ENCODE results near the gene ARV1. TPM values are rescaled to one million over a fixed set of nuclear protein-coding genes. Genes with fewer than 3 reads are reported as not detected.
"Not testable (repeated sequence)": the region's sequence is repeated elsewhere in the genome, so short reads cannot be mapped to it uniquely, and the experiment has no call there.

Gene ARV1
- total and polyA plus RNA-seq, 5 experiments from 2014 or later: 10.6 to 35.2 (median 30.1) TPM

DNA sequence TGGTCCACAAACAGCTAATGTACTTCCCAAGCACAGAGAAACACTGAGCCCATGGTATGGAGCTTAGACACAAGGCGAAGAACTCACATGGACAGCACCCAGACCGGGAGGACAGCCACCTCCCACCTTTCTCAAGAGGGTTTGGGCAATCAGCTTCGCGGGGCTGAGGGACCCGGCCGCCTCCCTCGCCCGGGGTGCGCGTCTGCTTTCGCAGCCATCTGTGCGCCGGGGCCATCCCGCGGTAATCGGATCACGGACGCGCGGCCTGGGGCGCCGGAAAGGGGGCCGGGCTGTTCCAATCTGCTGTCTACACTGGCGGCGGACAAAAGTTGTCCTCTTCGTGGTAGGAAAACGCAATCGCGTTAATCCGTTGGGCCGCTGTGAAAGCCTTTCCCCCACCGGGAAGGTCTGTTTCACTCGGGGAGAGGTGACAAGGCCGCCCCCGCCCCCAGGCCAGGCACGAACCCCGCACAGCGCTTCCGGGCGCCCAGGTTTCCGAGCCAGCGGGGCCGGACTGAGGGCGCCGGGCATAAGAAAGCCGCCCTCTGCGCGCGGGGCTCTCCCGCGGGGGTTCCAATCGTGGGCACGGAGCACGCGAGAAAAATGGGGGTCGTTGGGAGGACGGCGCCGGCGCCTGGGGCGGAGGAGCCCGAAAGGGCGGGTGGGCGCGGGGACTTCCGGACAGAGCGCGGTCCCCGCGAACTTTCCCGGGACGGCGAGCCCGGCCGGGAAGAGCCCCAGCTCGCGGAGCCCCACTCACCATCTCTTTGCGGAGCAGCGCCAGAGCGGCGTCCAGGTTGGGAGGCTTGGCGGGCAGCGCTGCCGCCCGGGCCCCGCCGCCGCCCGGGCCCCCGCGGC lies 60.5 kb downstream of the ARV1 start:
- Mint-ChIP-seq H3K27me3 (peaks cover 0 to 2% (median 0%) of the 10 kb centered on the region in 5 donors), H3K27ac (peak overlapping the region in 8 of 10 donors; percentile 21 to 77 (median 47)), H3K36me3 (no peaks in the 10 kb centered on the region), H3K4me1 (peaks cover 17 to 37% (median 32%) of the 10 kb centered on the region in 4 donors), H3K4me3 (peak overlapping the region; percentile 71 to 88 (median 82)), H3K9me3 (no peaks in the 10 kb centered on the region)
- ATAC-seq (peak; percentile 16 to 33), DNase-seq (peak in 7 of 10 donors; percentile 3 to 38 (median 24))
- POLR2A ChIA-PET: interaction anchor here (0.9 to 4.9 kb wide), 2 partner anchors 61 to 172 kb away, joined by 3 to 25 read pairs; partner anchors contain the start of genes ARV1 and TTC13

DNA sequence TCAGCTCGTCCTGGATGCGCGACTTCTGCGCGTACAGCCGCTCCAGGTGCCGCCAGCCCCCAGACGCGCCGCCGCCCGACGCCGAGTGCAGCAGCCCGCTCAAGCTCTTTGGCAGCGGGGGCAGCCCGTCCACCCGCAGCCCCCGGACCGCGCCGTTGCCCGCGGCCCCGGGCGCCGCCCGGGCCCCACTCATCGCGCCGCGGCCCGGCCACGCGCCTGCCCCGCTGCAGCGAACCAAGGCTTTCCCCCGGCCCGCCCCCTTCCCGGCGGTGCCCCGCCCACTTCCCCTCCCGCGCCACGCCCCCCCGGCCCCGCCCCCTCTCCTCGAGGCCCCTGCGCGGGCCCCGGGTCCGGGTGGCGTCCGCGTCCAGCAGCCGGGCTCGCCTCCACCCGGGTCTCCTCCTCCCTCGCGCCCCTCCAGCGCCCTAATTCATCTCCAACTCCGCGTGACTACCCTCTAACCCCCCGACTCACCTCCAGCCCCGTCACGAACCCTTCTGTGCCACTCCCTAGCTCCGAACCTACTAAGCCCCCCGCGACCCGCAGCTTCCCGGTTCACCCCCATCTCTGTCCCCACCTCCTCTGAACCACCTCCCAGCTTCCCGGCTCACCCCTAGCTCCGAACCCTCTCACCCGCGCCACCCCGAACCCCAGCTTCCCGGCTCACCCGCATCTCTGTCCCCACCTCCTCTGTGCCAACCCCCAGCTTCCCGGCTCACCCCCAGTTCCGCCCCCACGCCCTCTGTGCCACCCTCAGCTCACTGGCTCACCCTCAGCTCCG lies 61.3 kb downstream of the ARV1 start, which contains the start of gene FAM89A:
TSS of gene FAM89A (minus strand) at position 236 of the 781 bp plus-strand sequence. CDS start at position 193, 43 bp downstream.
- peak within 1 kb of the TSS; percentile 75 to 89 (median 85) for H3K4me3 Mint-ChIP-seq
- peaks cover 19 to 36% (median 33%) of the 10 kb centered on the region in 4 donors for H3K4me1 Mint-ChIP-seq
- peaks cover 0 to 3% (median 0%) of the 10 kb centered on the region in 3 donors for H3K36me3 Mint-ChIP-seq
- peaks cover 0 to 2% (median 0%) of the 10 kb centered on the region in 5 donors for H3K27me3 Mint-ChIP-seq
- H3K27ac Mint-ChIP-seq: peak within 1 kb of the TSS; percentile 27 to 82 (median 73)
- DNase-seq: peak; percentile 48 to 84 (median 74)
- H3K9me3 Mint-ChIP-seq: peaks cover 0 to 7% (median under 1%) of the 10 kb centered on the region in 9 donors
- POLR2A ChIA-PET: interaction anchor here (0.9 to 4.9 kb wide), 2 partner anchors 62 to 171 kb away, joined by 3 to 25 read pairs; partner anchors contain the start of genes ARV1 and TTC13
- peak; percentile 71 to 72 for ATAC-seq

DNA sequence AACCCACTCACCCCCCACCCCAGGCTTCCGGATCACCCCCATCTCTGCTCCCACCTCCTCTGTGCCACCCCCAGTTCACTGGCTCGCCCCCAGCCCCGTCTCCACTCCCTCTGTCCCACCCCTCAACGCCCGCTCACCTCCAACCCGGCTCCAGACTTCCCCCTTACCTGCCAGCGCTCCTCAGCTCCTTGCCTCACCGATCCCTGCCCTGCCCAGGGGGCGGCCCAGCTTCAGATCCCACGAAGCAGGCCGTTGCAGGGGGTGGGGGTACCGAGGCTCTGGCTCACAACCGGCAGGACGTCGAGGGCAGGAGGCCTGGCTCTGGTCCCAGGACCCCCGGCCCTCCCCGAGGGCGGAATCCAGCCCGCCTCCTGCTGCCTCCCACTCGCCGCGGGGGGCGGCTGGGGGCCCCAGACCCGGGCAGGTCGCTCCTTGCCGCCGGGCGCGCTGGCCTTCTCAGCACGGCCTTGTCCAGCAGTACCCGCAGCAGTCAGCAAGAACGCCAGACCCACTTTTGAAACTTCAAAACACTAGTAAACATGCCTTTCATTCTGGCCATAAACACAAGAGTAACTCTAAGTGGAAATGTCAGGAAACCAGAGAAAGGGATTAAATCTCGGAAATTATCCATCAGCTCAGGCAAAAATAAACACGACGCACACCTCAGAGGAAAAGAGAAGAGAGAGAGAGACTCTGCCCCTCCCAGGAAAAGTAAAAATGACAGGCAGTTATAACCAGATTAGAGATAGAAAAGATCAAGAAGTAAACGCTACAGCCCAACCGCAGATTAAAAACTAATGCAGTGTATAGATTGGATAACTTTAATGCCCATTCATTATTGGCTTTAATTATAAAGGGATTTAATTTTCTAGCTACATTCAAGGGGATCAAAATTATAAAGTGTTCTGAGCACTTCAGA lies 62.2 kb downstream of the ARV1 start:
- peaks cover 0 to 10% (median 2%) of the 10 kb centered on the region in 9 donors for H3K9me3 Mint-ChIP-seq
- H3K4me3 Mint-ChIP-seq: peak overlapping the region; percentile 75 to 89 (median 85)
- POLR2A ChIA-PET: interaction anchor here (4.9 kb wide), 1 partner anchor 63 kb away, joined by 25 read pairs; the partner anchor contains the start of genes ARV1 and TTC13
- peaks cover 0 to 3% (median 0%) of the 10 kb centered on the region in 3 donors for H3K36me3 Mint-ChIP-seq
- ATAC-seq (peak in 1 of 2 donors; percentile 6), DNase-seq (peak in 1 of 10 donors; percentile 11)
- peaks cover 0 to 4% (median 0%) of the 10 kb centered on the region in 5 donors for H3K27me3 Mint-ChIP-seq
- H3K27ac Mint-ChIP-seq: peak overlapping the region; percentile 27 to 86 (median 72)
- peaks cover 20 to 36% (median 31%) of the 10 kb centered on the region in 4 donors for H3K4me1 Mint-ChIP-seq

DNA sequence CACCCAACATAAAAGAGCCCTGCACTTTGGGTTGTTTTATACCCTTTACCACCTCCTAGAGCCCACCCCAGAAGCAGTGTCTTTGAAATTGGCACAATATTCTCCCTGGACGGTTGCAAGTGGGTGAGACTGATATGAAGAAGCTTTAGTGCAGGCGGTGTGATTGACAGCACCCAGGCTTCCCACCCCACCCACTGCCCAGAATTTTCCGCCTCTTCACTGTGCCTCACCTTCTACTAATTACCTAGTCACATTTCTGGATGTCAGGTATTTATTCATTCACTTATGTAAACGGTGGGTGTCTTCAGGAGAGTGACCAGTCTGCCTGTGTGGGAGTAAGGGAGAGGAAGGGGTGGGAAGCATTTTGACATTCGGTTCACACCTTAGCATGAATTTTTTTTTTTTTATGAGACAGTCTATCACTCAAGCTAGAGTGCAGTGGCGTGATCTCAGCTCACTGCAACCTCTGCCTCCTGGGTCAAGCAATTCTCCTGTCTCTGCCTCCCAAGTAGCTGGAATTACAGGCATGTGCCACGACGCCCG lies 62.9 kb downstream of the ARV1 start:
- peak overlapping the region; percentile 57 to 88 (median 82) for H3K4me3 Mint-ChIP-seq
- DNase-seq: no peak
- H3K4me1 Mint-ChIP-seq: peaks cover 14 to 28% (median 24%) of the 10 kb centered on the region in 4 donors
- peaks cover 0 to 10% (median 2%) of the 10 kb centered on the region in 9 donors for H3K9me3 Mint-ChIP-seq
- H3K27me3 Mint-ChIP-seq: peaks cover 0 to 7% (median 3%) of the 10 kb centered on the region in 5 donors
- peak overlapping the region in 7 of 10 donors; percentile 32 to 86 (median 79) for H3K27ac Mint-ChIP-seq
- no peak for ATAC-seq
- POLR2A ChIA-PET: interaction anchor here (4.9 kb wide), 1 partner anchor 64 kb away, joined by 25 read pairs; the partner anchor contains the start of genes ARV1 and TTC13
- H3K36me3 Mint-ChIP-seq: peaks cover 0 to 3% (median 0%) of the 10 kb centered on the region in 3 donors

DNA sequence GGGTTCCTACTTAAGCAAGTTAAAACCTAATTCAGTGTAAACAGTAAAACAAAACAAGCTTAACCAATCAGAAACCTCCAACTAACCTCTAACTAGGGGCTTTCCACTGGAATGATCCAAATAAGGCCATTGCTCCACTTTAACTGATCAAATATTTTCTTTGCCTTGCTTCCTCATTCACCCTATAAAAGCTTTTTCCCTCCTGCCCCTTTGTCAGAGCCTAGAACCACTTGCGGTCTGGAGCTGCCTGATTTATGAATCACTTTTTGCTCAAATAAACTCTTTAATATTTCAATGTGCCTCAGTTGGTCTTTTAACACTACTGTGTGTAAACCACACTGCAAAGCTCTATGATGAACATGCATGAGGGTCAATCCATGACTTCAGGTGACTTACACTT lies 65.7 kb downstream of the ARV1 start:
- peaks cover 5 to 15% (median 9%) of the 10 kb centered on the region in 4 donors for H3K4me1 Mint-ChIP-seq
- H3K4me3 Mint-ChIP-seq: no peak overlapping the region
- POLR2A ChIA-PET: interaction anchor here (1.2 kb wide), 1 partner anchor 8 kb away, joined by 3 read pairs; no protein-coding TSS in a partner anchor
- peaks cover 9 to 20% (median 11%) of the 10 kb centered on the region in 5 donors for H3K27me3 Mint-ChIP-seq
- H3K27ac Mint-ChIP-seq: no peak overlapping the region
- H3K36me3 Mint-ChIP-seq: peaks cover 0 to 3% (median 0%) of the 10 kb centered on the region in 3 donors
- ATAC-seq (no peak), DNase-seq (no peak)
- H3K9me3 Mint-ChIP-seq: peaks cover 0 to 10% (median 2%) of the 10 kb centered on the region in 9 donors

DNA sequence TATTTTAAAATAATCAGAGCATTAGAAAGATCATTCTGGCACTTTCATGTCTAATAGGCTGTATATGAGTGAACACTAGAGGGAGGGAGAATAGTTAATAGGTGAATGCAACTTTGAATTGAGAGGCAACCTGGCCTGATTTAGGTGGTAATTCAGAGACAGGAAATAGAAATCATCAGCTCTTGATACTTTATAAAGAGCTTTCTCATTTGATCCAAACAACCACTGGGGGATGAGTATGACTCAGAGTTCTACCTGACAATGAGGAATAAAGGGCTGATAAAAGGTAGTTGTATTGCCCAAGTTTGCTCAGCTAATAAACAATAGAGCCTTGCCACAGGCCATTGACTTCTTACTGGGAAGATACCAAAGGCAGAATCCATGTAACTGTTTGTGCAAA lies 66.4 kb downstream of the ARV1 start:
- ATAC-seq (no peak), DNase-seq (no peak)
- peaks cover 0 to 10% (median 2%) of the 10 kb centered on the region in 9 donors for H3K9me3 Mint-ChIP-seq
- peaks cover 0 to 3% (median 0%) of the 10 kb centered on the region in 3 donors for H3K36me3 Mint-ChIP-seq
- H3K27me3 Mint-ChIP-seq: peaks cover 10 to 21% (median 11%) of the 10 kb centered on the region in 5 donors
- H3K27ac Mint-ChIP-seq: peak overlapping the region in 1 of 10 donors; percentile 50
- POLR2A ChIA-PET: interaction anchor here (1.2 kb wide), 1 partner anchor 9 kb away, joined by 3 read pairs; no protein-coding TSS in a partner anchor
- H3K4me1 Mint-ChIP-seq: peaks cover 5 to 15% (median 9%) of the 10 kb centered on the region in 4 donors
- H3K4me3 Mint-ChIP-seq: no peak overlapping the region

DNA sequence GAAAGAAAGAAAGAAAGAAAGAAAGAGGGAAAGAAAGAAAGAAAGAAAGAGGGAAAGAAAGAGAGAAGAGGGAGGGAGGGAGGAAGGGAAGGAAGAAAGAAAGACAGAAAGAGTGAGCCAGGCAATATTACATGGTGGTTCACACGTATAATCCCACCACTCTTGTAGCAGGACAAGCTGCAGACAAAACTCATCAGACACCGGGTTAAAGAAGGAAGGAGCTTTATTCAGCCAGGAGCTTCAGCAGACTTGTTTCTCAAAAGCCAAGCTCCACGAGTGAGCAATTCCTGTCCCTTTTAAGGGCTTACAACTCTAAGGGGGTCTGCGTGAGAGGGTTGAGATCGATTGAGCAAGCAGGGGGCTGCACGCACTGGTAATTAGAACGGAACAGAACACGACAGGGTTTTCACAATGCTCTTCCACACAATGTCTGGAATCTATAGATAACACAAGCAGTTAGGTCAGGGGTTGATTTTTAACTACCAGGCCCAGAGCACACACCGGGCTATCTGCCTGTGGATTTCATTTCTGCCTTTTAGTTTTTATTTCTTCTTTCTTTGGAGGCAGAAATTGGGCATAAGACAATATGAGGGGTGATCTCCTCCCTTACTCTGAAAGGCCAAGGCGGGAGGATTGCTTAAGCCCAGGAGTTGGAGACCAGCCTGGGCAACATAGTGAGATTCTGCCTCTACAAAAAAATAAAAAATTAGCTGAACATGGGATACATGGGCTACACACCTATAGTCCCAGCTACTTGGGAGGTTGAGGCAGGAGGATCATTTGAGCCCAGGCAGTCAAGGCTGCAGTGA lies 67.2 kb downstream of the ARV1 start:
- not testable (repeated sequence) for ATAC-seq, H3K4me3 Mint-ChIP-seq, H3K9me3 Mint-ChIP-seq, DNase-seq, H3K36me3 Mint-ChIP-seq
- Mint-ChIP-seq H3K27ac (peak overlapping the region in 1 of 10 donors; percentile 32), H3K27me3 (peaks cover 10 to 21% (median 11%) of the 10 kb centered on the region in 5 donors), H3K4me1 (peaks cover 4 to 14% (median 8%) of the 10 kb centered on the region in 4 donors)
- POLR2A ChIA-PET: interaction anchor here (0.7 to 1.2 kb wide), 2 partner anchors 10 to 378 kb away, joined by 3 read pairs; no protein-coding TSS in a partner anchor

DNA sequence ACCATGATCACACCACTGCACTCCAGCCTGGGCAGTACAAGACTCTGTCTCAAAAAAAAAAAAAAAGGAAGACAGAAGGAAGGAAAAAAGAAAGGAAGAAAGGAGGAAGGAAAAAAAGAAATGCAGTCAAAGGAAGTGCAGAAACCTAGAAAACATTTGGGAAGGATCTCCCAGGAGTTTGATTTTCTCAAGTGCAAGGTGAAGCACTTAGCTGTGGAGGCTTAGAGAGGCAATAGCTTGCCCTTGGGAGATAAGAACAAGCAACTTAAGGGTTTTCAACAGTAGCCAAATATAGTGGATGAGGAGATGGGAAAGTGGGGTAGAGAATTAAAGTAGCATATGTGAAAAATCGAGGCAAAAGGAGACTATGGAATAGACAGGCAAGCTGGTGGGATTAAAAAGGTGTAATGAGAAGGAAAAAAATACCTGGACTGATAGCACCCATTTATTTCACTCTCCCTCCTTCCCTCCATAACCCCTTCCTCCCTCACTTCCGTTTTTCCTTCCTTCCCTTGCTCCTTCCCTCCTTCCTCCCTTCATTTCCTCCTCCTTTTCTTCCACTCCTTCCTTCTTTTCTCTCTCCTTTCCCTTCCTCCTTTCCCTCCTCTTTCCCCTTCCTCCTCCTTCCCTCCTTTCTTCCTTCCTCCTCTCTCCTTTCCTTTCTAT lies 68.0 kb downstream of the ARV1 start:
- POLR2A ChIA-PET: interaction anchor here (0.7 kb wide), 1 partner anchor 379 kb away, joined by 3 read pairs; no protein-coding TSS in a partner anchor
- H3K4me3 Mint-ChIP-seq: no peak overlapping the region
- H3K27ac Mint-ChIP-seq: peak overlapping the region in 2 of 10 donors; percentile 11 to 32
- H3K4me1 Mint-ChIP-seq: peaks cover 0 to 8% (median 4%) of the 10 kb centered on the region in 4 donors
- H3K27me3 Mint-ChIP-seq: peaks cover 10 to 21% (median 11%) of the 10 kb centered on the region in 5 donors
- ATAC-seq (no peak), DNase-seq (no peak)
- H3K9me3 Mint-ChIP-seq: peaks cover 0 to 10% (median 2%) of the 10 kb centered on the region in 9 donors
- H3K36me3 Mint-ChIP-seq: peaks cover 0 to 3% (median 0%) of the 10 kb centered on the region in 3 donors

DNA sequence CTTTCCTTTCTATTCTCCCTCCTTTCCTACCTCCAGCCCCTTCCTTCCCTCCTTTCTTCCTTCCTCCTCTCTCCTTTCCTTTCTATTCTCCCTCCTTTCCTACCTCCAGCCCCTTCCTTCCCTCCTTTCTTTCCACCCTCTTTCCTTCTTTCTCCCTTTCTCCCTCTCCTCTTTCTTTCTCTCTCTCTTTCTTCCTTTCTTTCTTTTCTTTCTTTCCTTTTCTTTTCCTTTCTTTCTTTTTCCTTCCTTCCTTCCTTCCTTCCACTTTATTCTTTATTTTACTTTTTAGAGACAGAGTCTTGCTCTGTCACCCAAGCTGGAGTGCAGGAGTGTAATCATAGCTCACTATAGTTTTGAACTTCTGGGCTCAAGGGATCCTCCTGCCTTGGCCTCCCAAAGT lies 68.6 kb downstream of the ARV1 start:
- H3K9me3 Mint-ChIP-seq, H3K36me3 Mint-ChIP-seq, ATAC-seq, DNase-seq, H3K4me1 Mint-ChIP-seq, POLR2A ChIA-PET, H3K27ac Mint-ChIP-seq, H3K4me3 Mint-ChIP-seq: not testable (repeated sequence)
- peaks cover 10 to 21% (median 11%) of the 10 kb centered on the region in 5 donors for H3K27me3 Mint-ChIP-seq

DNA sequence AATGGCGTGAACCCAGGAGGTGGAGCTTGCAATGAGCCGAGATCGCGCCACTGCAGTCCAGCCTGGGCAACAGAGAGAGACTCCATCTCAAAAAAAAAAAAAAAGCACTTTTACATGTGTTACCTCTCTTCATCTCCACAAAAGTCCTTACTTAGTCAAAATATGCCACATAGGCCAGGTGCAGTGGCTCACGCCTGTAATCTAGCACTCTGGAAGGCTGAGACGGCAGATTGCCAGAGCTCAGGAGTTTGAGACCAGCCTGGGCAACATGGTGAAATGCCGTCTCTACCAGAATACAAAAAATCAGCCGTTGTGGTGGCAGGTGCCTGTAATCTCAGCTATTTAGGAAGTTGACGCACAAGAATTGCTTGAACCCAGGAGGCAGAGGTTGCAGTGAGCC lies 69.5 kb downstream of the ARV1 start:
- H3K27ac Mint-ChIP-seq, DNase-seq, POLR2A ChIA-PET, H3K9me3 Mint-ChIP-seq, H3K36me3 Mint-ChIP-seq, ATAC-seq, H3K4me3 Mint-ChIP-seq: not testable (repeated sequence)
- Mint-ChIP-seq H3K4me1 (peaks cover 5 to 13% (median 6%) of the 10 kb centered on the region in 4 donors), H3K27me3 (peaks cover 10 to 21% (median 14%) of the 10 kb centered on the region in 5 donors)

All from naive thymus-derived CD8-positive, alpha-beta T cell (primary cell).